ENCODE measurements around the gene SH3PXD2A. TPM values are rescaled to one million over a fixed set of nuclear protein-coding genes. Genes with fewer than 3 reads are reported as not detected.

Gene SH3PXD2A
- total RNA-seq, 1 donor from 2014 or later, result 12.4 TPM

DNA sequence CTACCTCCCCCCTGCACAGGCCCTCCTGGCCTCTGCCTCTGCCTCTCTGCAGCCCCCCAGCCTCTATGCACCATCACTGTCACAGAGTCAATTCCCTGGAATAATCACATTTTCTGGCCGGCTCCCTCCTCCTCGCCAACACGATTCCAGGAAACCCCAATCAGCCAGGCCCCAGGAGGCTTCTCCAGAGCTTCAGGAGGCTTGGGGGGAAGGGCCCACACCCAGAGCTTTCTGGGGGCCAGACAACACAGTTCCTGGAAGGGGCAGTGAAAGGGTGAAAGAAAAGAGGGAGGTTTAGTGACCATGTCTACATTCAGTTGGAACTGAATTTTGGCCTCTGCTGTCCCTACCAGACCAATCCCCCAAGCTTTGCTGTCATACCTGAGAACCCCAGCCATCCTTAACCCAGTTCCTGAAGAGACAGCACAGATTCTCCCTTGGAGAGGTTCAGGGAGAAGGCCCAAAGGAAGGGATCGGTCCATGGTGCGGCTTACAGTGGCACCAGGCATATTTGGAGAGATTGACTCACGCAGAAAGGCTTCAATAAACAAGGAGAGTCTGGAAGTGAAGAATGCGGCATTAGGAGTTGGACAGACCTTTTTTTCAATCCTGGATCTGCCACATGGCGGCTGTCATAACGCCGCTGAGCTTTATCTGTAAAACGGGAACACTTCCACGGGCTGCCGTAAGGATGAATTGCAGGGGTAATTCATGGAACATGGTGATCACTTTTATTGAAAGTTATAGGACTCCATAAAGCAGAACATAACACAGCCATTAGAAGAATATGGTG, 272.8 kb downstream of the SH3PXD2A start:
- DNase-seq (ENCODE audit: low read depth) (no peak), FAIRE-seq (no peak)
- Histone ChIP-seq H3K27me3 (ENCODE audit: control insufficient read depth, insufficient read depth, low read length) (peaks cover 4% of the 10 kb centered on the region), H3K4me3 (ENCODE audit: low read depth, low read length) (no peak overlapping the region), H3K36me3 (ENCODE audit: control insufficient read depth, insufficient read depth, low read length) (no peaks in the 10 kb centered on the region)
- TF ChIP-seq, protein P1, sequence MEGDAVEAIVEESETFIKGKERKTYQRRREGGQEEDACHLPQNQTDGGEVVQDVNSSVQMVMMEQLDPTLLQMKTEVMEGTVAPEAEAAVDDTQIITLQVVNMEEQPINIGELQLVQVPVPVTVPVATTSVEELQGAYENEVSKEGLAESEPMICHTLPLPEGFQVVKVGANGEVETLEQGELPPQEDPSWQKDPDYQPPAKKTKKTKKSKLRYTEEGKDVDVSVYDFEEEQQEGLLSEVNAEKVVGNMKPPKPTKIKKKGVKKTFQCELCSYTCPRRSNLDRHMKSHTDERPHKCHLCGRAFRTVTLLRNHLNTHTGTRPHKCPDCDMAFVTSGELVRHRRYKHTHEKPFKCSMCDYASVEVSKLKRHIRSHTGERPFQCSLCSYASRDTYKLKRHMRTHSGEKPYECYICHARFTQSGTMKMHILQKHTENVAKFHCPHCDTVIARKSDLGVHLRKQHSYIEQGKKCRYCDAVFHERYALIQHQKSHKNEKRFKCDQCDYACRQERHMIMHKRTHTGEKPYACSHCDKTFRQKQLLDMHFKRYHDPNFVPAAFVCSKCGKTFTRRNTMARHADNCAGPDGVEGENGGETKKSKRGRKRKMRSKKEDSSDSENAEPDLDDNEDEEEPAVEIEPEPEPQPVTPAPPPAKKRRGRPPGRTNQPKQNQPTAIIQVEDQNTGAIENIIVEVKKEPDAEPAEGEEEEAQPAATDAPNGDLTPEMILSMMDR (IDR thresholded peaks at IDR 0.05; ENCODE audit: insufficient read depth, low read length, severe bottlenecking), result no peak

DNA sequence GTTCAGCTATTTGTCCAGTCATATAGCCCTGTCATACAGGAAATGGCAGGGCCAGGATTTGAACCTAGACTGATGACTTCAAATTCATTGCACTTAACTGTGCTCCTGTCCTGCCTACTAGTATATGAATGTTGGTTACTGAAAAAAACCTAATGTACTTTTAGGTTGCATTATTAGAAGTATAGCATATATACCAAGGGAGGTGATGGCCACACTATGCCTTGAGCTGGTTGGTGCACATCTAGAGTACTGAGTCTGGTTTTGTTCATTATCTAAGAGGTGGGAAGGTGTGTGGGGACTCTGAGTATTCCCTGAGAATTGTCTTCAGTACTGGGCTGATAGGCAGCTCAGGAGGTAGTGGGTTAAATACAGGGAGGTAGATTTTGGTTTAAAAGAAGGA, 273.9 kb downstream of the SH3PXD2A start:
- FAIRE-seq (no peak), DNase-seq (ENCODE audit: low read depth) (no peak)
- TF ChIP-seq, protein P1 (IDR thresholded peaks at IDR 0.05; ENCODE audit: insufficient read depth, low read length, severe bottlenecking), result no peak
- Histone ChIP-seq H3K27me3 (ENCODE audit: control insufficient read depth, insufficient read depth, low read length) (peaks cover 4% of the 10 kb centered on the region), H3K36me3 (ENCODE audit: control insufficient read depth, insufficient read depth, low read length) (no peaks in the 10 kb centered on the region), H3K4me3 (ENCODE audit: low read depth, low read length) (no peak overlapping the region)

GRCh38 chr10:103580430-103580829, 274.9 kb downstream of the SH3PXD2A start:
- no peak for DNase-seq (ENCODE audit: low read depth)
- Histone ChIP-seq H3K36me3 (ENCODE audit: control insufficient read depth, insufficient read depth, low read length) (no peaks in the 10 kb centered on the region), H3K27me3 (ENCODE audit: control insufficient read depth, insufficient read depth, low read length) (peaks cover 4% of the 10 kb centered on the region), H3K4me3 (ENCODE audit: low read depth, low read length) (no peak overlapping the region)
- TF ChIP-seq, protein P1 (IDR thresholded peaks at IDR 0.05; ENCODE audit: insufficient read depth, low read length, severe bottlenecking), result no peak
- no peak for FAIRE-seq

DNA sequence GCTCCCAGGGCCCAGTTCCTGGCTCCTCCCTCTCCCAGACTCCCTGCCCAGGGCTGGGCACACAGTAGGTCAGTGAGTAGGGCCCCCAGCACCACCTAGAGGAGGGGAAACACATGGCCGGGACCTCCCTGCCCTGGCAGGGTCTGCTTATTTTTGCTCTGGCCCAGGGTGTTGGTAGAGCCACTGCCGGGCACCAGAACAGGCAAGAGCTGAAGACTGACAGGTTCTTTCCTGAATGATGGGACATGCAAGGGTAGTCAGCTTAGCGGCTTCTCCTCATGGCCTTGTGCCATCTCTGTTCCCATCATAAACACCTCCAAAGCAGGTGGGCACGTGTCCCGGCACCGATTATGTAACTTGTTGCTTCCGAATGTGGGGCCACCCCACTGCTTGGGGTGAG, 275.4 kb downstream of the SH3PXD2A start:
- H3K36me3 ChIP-seq (ENCODE audit: control insufficient read depth, insufficient read depth, low read length), result no peaks in the 10 kb centered on the region
- DNase-seq (ENCODE audit: low read depth), result no peak
- TF ChIP-seq, protein P1 (IDR thresholded peaks at IDR 0.05; ENCODE audit: insufficient read depth, low read length, severe bottlenecking), result no peak
- FAIRE-seq, result no peak
- H3K27me3 ChIP-seq (ENCODE audit: control insufficient read depth, insufficient read depth, low read length), result peaks cover 4% of the 10 kb centered on the region
- H3K4me3 ChIP-seq (ENCODE audit: low read depth, low read length), result no peak overlapping the region

DNA sequence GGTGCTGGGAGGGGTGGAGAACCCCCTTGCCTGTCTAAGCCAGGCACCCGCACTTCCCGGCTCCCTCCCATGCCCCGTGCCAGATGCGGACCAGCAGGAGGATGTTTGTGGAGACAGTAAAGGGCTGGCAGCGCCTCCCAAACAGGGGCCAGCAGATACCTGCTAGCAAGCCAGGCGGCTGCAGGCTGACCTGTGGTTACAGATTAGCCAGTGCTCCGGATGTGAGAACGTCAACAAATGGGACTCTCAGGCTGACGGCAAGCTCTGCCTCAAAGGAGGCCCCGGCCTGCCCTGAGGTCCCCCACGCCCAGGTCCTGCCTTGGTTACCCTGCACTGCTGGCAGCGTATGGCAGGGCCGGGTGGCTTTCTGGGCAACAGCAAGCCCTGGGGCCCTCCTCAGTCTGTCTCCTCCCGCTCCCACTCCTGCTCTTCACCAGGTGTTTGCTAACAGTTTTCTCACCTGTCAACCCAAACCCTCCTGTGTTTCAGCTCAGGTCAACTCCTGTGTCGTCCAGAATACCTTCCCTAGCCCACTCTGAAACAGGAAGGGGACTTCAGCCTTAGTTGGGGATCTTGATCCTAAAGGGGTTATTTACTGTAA, 276.5 kb downstream of the SH3PXD2A start:
- DNase-seq (ENCODE audit: low read depth), result no peak
- H3K4me3 ChIP-seq (ENCODE audit: low read depth, low read length), result no peak overlapping the region
- no peaks in the 10 kb centered on the region for H3K36me3 ChIP-seq (ENCODE audit: control insufficient read depth, insufficient read depth, low read length)
- no peak for FAIRE-seq
- TF ChIP-seq, protein P1 (IDR thresholded peaks at IDR 0.05; ENCODE audit: insufficient read depth, low read length, severe bottlenecking), result no peak
- peaks cover 4% of the 10 kb centered on the region for H3K27me3 ChIP-seq (ENCODE audit: control insufficient read depth, insufficient read depth, low read length)
